Stomach (tissue), 4 donors: ENCODE results near the gene PLEKHO2.

Source experiments
- EP300 ChIP-seq: sonication (generic); formaldehyde crosslinking; IDR thresholded peaks from one replicate; pipeline ENCODE4 v1.6.1; 2017; ENCODE audit warnings: antibody characterized with exemption
- TF ChIP-seq, protein P1 (sequence below), 7 experiments: fragments of 450-650 bp in 4 of 7; fragments of 200-600 bp in 3 of 7; sonication (generic) in 3 of 7; IDR thresholded peaks; one replicate each; pipeline ENCODE4 v1.5.1; 2016 to 2019; ENCODE audit warnings: antibody characterized with exemption in 7 of 7, control low read depth in 2 of 7, mild to moderate bottlenecking in 1 of 7

GRCh38 chr15:64807751-64808222 is 33.9 kb upstream of the PLEKHO2 start:
- TF ChIP-seq, protein P1, sequence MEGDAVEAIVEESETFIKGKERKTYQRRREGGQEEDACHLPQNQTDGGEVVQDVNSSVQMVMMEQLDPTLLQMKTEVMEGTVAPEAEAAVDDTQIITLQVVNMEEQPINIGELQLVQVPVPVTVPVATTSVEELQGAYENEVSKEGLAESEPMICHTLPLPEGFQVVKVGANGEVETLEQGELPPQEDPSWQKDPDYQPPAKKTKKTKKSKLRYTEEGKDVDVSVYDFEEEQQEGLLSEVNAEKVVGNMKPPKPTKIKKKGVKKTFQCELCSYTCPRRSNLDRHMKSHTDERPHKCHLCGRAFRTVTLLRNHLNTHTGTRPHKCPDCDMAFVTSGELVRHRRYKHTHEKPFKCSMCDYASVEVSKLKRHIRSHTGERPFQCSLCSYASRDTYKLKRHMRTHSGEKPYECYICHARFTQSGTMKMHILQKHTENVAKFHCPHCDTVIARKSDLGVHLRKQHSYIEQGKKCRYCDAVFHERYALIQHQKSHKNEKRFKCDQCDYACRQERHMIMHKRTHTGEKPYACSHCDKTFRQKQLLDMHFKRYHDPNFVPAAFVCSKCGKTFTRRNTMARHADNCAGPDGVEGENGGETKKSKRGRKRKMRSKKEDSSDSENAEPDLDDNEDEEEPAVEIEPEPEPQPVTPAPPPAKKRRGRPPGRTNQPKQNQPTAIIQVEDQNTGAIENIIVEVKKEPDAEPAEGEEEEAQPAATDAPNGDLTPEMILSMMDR (IDR thresholded peaks at IDR 0.05), result no peak
- TF ChIP-seq EP300, result no peak
